Mucosa of descending colon (tissue), 3 donors: ENCODE data around the gene SPATA19. TPM values are rescaled to one million over a fixed set of nuclear protein-coding genes. Genes with fewer than 3 reads are reported as not detected.

ENCODE experiments used
- ATAC-seq: fragments of 200-7000 bp; cut with Tn5 transposase; one replicate; pipeline ENCODE4 v1.9.1; 2020; ENCODE audit warnings: mild to moderate bottlenecking, moderate library complexity
- DNase-seq, 3 donors: peaks; one replicate each; pipeline ENCODE4 v3.0.0-alpha.2; 2020
- H3K36me3 ChIP-seq: fragments of 200-600 bp; one replicate; pipeline ENCODE4 v1.8.0; 2021; ENCODE audit warnings: low read depth, mild to moderate bottlenecking
- H3K4me1 ChIP-seq: fragments of 200-600 bp; one replicate; pipeline ENCODE4 v1.8.0; 2021; ENCODE audit warnings: low read depth, mild to moderate bottlenecking
- H3K4me3 ChIP-seq: fragments of 200-600 bp; one replicate; pipeline ENCODE4 v1.8.0; 2021; ENCODE audit warnings: mild to moderate bottlenecking
- H3K9me3 ChIP-seq: fragments of 200-600 bp; one replicate; pipeline ENCODE4 v1.8.0; 2021; ENCODE audit warnings: mild to moderate bottlenecking
- CTCF ChIP-seq: fragments of 200-600 bp; IDR thresholded peaks from one replicate; pipeline ENCODE4 v1.8.0; 2022; ENCODE audit warnings: antibody characterized with exemption, mild to moderate bottlenecking
- intact Hi-C, 2 donors: fragments of 100-400 bp; cut with DNase I in 1 of 2; cut with micrococcal nuclease in 1 of 2; formaldehyde crosslinking; loops; one replicate each; pipeline versions ENCODE4 v1.11.0 to v1.11.1; 2022; cut with DNase I, micrococcal nuclease
- total RNA-seq, 3 donors: library from RNA; stranded (reverse); fragmentation: NEBNext Ultra II Directional in 2 of 3; extraction: Animal tissue kit (Norgen Biotek cat#: 25700) in 2 of 3; gene quantifications; one replicate each; pipeline versions ENCODE4 v1.2.1 to v1.2.4, GENCODE V29; 2021 to 2023
- donor health status: DM: no; HTN: no; CAD: no; lungs with moderate emphysema.
- donor health status: DM: no; HTN: no; CAD: no.
- donor health status: DM: no; HTN: yes; CAD: no.

Gene SPATA19
- total RNA-seq, 3 donors from 2014 or later = not detected

- Histone ChIP-seq H3K9me3 (peaks cover 9% of the 10 kb centered on the region), H3K36me3 (no peaks in the 10 kb centered on the region), H3K4me1 (no peaks in the 10 kb centered on the region), H3K4me3 (no peak overlapping the region)
- TF ChIP-seq CTCF = no peak
- ATAC-seq = no peak
- intact Hi-C loops = no loop called here
- DNase-seq = no peak
Measured at GRCh38 chr11:133796043-133796795, 49.1 kb downstream of the SPATA19 start.

DNA sequence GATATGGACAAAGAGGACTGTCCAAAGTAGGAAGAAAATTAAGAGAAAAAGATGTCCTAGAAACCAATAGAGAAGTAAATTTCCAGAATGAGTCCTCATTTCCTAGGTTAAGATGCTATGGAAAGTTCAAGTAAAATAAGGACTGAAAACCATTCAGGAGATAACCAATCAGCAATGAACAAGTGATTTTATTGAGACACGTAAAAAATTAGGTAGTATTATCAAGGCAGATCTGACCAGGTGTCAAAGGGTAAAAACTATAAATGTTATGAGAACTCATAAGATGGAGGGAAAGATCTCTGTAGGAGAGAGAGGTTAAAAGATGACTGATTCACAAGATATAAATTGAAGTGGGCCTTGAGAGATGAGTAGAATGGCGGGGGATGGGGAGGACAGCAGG lies 50.2 kb downstream of the SPATA19 start:
- Histone ChIP-seq H3K4me3 (no peak overlapping the region), H3K4me1 (no peaks in the 10 kb centered on the region), H3K9me3 (peaks cover 9% of the 10 kb centered on the region), H3K36me3 (no peaks in the 10 kb centered on the region)
- no peak for TF ChIP-seq CTCF
- no peak for ATAC-seq
- DNase-seq = no peak
- intact Hi-C loops = no loop called here

DNA sequence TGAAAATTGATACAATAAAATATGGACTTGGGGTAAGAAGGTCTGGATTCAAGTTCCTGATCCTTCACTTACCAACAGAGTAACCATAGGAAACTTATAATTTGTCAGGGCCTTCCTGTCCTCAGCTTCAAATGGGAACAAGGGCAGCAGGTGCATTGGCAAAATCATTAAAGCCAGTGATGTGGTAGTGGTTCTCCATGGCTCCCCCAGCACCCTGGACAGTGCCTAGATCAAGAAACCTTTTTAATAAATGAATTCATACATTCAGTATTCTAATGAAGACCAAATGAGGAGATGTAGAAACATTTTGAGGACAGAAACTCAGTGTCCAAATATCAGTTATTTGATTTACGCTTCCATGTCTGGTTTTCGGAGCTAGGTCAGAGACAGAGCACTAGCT lies 51.1 kb downstream of the SPATA19 start:
- ATAC-seq = no peak
- intact Hi-C loops = no loop called here
- Histone ChIP-seq H3K9me3 (peaks cover 9% of the 10 kb centered on the region), H3K4me3 (no peak overlapping the region), H3K36me3 (no peaks in the 10 kb centered on the region), H3K4me1 (no peaks in the 10 kb centered on the region)
- no peak for DNase-seq
- TF ChIP-seq CTCF = no peak

DNA sequence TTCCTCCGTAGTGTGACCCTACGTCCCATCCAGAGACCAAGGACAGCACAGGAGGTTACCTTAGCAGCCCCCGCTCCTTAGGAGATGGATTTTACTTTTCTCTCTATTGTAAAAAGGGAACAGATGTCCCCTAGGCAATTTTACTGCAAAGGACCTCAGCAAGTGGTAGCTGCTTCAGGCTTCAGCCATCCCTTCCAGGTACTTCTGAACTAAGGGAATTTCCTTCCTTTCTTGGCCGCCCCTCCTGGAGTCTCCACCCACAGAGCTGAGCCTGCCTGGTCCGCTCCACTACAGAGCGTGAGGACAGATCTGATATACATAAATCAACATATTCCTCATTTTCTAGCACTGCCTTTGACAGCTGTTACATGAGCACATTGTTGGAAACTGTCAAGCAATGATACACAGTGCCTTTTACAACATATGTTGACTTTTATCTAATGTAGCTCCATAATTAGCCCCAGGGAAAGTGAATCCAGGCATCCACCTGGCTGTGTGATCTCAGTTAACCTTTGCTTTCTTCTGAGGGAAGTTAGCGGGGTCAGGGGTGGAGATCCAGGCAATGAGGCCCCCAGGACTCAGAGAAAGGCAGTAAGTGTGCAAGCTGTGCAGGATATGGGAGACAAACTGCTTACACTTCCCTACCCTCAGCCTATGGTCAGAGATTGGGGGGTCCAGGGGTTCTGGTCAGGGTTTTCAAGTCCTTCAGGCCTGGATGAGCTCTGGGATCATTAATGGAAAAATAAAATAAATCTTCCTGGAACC lies 51.9 kb downstream of the SPATA19 start:
- intact Hi-C loops = no loop called here
- no peak for TF ChIP-seq CTCF
- ATAC-seq (no peak), DNase-seq (no peak)
- no peaks in the 10 kb centered on the region for H3K36me3 ChIP-seq
- no peak overlapping the region for H3K4me3 ChIP-seq
- H3K4me1 ChIP-seq = no peaks in the 10 kb centered on the region
- H3K9me3 ChIP-seq = peaks cover 9% of the 10 kb centered on the region

GRCh38 chr11:133790995-133791394 lies 54.3 kb downstream of the SPATA19 start:
- Histone ChIP-seq H3K4me1 (no peaks in the 10 kb centered on the region), H3K36me3 (no peaks in the 10 kb centered on the region), H3K4me3 (no peak overlapping the region), H3K9me3 (peaks cover 9% of the 10 kb centered on the region)
- DNase-seq (no peak), ATAC-seq (no peak)
- intact Hi-C loops = no loop called here
- TF ChIP-seq CTCF = no peak

Other genes with a start within 250 kb of the SPATA19 start
- 10 to 100 TPM in 1 of 3 donors, 1 to 10 TPM in 2; 5.2 to 42.6 (median 5.8) TPM for gene IGSF9B, start 111.5 kb upstream of the SPATA19 start, total RNA-seq
- 10 to 100 TPM in 1 of 3 donors, 1 to 10 TPM in 2; 5.4 to 62.7 (median 5.5) TPM for gene JAM3, start 223.6 kb upstream of the SPATA19 start, total RNA-seq